Hypothalamus (tissue), 51 donors: ENCODE data around the gene BCAP31.
"Not testable (repeated sequence)": the region's sequence is repeated elsewhere in the genome, so short reads cannot be mapped to it uniquely, and the experiment has no call there.

Experiments used
- DNase-seq, 51 donors: peaks; one replicate each; lab custom pipeline; 2025; lab: John Stamatoyannopoulos, UW

Gene BCAP31

GRCh38 chrX:153696986-153697722 lies 27.0 kb downstream of the BCAP31 start:
- DNase-seq: not testable (repeated sequence)

GRCh38 chrX:153696538-153696937 lies 27.6 kb downstream of the BCAP31 start:
- DNase-seq: not testable (repeated sequence)

GRCh38 chrX:153696100-153696499 lies 28.1 kb downstream of the BCAP31 start:
- no peak for DNase-seq

- DNase-seq: no peak
These were observed 29.4 kb downstream of the BCAP31 start for GRCh38 chrX:153694687-153695270.

DNA sequence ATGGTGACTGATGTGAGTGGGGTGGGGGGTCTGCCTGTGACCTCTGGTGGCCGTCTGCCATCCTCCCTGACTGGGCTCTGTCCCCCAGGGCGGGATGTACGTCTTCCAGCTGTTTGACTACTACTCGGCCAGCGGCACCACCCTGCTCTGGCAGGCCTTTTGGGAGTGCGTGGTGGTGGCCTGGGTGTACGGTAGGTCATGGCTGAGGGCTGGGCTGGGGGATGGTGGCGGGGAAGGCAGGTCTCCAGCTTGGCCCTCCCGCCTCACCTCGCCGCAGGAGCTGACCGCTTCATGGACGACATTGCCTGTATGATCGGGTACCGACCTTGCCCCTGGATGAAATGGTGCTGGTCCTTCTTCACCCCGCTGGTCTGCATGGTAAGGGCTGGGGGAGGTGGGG lies 29.9 kb downstream of the BCAP31 start:
- not testable (repeated sequence) for DNase-seq

DNA sequence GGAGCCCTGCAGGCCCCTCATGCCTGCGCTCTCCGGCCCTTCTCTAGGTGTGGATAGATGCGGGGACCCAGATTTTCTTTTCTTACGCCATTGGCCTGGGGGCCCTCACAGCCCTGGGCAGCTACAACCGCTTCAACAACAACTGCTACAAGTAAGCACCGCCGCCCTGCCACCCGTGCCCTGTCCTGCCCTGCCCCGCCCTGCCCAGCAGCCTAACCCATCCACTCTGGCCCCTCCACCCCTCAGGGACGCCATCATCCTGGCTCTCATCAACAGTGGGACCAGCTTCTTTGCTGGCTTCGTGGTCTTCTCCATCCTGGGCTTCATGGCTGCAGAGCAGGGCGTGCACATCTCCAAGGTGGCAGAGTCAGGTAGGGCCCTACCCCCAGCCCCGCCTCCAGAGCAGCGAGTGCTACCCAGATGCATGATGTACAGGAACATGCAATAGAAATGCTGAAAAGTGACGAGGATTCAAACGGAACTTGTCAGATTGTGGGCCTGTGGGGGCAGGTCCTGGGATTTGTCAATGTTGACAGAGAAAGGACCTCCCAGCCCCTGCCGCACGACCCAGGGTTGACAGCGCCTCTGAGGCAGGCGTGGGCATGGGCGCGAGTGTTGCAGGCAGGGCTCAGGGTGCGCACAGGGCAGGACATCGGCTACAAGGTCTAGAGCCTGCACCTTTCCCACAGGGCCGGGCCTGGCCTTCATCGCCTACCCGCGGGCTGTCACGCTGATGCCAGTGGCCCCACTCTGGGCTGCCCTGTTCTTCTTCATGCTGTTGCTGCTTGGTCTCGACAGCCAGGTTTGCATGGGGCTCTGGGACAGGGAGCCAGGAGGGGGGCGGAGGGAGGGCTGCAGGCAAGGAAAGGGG lies 30.7 kb downstream of the BCAP31 start:
- no peak for DNase-seq

DNA sequence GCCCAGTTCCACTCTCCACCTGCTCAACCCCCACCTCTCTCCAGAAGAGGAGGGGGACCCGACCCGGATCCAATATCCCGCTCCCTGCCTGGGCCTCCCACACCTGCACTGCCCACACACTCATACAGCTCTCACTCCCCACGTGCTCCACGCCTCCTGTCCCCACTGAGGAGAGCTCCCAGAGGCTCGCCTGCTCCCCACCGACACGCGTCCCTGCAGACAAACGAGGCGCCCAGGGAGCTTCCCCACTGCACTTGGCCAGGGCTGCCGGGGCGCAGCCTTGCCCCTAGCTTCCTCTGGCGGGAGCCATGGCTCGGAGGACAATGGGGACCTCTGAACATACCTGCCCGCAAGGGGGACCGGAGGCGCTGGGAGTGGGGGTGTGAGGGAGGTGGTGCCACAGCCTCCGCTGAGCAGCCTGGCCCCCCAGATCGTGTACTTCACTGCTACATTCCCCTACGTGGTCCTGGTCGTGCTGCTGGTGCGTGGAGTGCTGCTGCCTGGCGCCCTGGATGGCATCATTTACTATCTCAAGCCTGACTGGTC lies 31.5 kb downstream of the BCAP31 start:
- no peak for DNase-seq

- no peak for DNase-seq
These were observed 32.2 kb downstream of the BCAP31 start for GRCh38 chrX:153692003-153692402.

DNA sequence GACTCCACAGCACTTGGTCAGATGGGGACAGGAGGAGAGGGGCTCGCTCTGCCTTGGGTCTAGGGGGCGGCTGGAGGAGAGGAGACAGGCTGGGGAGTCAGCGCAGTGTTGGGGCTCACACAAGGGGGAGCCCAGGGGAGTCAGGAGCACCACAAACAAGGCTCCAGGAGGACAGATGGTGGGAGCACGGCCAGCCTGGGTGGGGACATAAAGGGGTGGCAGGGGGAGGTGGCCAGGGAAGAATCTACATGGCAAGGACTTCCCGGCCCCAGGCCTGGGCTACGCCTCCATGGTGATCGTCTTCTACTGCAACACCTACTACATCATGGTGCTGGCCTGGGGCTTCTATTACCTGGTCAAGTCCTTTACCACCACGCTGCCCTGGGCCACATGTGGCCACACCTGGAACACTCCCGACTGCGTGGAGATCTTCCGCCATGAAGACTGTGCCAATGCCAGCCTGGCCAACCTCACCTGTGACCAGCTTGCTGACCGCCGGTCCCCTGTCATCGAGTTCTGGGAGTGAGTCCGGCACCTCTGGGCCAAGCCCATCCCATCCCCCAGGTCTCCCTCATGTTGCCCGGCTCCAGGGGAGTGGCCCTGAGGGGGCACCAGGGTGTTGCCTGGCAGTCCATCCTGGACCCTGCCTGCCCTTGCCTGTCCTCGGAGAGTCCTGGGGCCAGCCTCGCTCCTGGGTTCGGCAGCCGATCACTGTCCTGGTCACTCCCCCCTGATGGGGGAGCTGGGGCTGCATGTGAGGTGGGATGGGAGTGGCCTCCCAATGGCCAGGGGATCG lies 33.0 kb downstream of the BCAP31 start:
- DNase-seq: not testable (repeated sequence)

DNA sequence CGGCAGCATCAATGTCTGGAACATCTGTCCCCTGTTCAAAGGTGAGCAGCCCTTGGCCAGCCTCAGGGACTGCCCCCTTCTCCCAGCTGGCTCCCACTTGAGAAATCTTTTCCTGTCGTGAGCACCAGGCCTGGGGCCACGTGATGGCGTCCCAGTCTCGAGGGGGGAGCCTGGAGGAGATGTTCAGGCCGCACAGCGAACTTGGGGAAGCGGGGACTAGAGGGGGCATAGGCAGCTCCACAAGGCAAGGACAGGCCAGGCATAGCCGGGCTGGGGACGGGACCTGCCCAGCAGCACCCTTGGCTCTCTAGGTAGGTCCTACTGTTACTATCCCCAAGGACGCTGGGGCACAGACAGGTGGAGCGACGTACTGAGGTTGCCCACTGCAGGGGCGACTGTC lies 33.7 kb downstream of the BCAP31 start:
- no peak for DNase-seq

DNA sequence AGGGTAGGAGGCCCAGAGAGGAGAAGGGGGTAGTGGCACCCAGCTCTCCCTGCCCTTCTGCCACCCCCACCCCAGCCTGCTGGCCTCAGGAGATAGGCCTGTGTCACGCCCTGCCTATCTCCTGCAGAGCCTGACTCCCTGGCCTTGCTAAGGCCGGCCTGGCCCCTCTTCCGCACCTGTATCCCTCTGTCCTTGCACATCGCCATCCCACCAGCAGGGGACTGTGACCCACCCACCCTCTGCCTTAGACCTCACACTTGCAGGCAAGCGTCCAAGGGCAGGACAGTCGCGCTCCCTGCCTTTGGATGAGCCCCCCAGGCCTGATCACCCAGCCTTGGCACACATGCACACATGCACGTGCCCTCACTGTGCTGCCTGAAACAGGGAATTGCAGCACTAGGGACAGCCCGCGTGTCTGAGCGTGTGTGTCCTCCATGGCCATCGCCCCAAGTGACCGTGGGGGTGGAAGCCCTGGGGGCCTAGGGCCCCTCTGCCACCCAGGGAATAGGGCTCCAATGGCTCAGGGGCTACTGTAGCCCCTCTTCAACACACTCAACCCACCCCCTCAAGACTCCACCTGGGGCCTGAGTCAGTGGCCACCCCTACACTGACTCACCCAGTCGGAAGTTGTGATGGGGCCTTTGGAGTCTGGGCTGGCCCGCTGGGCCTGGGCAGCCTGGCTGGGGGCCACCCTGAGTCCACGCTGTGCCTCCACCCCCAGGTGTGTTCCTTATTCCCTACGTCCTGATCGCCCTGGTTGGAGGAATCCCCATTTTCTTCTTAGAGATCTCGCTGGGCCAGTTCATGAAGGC lies 34.3 kb downstream of the BCAP31 start:
- no peak for DNase-seq

DNA sequence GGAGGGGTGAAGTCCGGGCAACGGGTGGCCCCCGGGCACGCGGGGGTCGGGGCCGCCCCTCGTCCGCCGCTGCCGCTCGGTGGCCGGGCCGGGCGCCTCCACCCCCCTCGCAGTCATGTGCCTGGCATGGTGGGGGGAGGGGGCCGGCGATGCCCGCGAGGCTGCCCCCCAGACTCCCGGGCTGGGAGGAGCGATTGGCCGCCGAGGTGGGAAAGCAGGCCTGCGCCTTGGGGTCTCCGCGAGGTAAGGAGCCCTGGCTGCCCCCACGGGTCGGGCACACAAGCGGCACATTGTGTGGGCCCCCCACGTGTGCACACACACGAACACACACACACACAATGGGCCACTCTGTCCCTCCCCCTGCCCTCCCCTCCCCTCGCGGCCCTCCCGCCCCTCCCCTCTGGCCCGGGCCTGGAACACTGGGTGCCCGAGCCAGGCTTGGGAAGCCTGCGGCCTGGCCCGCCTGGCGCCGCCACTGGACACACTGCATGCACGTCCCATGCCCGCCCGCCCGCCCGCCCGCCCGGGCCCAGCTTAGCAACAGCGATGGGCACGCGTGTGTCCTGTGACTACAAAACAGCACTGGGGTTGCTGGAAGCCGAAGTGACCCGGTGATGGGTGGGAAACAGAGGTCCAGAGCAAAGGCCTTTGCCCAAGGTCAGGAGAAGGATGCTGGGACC lies 35.1 kb downstream of the BCAP31 start:
- DNase-seq: peak in 46 of 51 donors; percentile 6 to 81 (median 57)

DNA sequence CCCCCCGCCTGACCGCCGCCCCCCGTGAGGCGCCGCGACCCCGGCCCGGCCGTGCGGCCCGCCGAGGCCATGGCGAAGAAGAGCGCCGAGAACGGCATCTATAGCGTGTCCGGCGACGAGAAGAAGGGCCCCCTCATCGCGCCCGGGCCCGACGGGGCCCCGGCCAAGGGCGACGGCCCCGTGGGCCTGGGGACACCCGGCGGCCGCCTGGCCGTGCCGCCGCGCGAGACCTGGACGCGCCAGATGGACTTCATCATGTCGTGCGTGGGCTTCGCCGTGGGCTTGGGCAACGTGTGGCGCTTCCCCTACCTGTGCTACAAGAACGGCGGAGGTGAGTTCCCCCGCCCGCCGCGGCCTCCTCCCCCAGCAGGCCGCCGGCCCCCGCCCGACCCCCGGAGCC lies 35.7 kb downstream of the BCAP31 start:
- DNase-seq: no peak

GRCh38 chrX:153688071-153688470 lies 36.1 kb downstream of the BCAP31 start:
- DNase-seq: no peak

DNA sequence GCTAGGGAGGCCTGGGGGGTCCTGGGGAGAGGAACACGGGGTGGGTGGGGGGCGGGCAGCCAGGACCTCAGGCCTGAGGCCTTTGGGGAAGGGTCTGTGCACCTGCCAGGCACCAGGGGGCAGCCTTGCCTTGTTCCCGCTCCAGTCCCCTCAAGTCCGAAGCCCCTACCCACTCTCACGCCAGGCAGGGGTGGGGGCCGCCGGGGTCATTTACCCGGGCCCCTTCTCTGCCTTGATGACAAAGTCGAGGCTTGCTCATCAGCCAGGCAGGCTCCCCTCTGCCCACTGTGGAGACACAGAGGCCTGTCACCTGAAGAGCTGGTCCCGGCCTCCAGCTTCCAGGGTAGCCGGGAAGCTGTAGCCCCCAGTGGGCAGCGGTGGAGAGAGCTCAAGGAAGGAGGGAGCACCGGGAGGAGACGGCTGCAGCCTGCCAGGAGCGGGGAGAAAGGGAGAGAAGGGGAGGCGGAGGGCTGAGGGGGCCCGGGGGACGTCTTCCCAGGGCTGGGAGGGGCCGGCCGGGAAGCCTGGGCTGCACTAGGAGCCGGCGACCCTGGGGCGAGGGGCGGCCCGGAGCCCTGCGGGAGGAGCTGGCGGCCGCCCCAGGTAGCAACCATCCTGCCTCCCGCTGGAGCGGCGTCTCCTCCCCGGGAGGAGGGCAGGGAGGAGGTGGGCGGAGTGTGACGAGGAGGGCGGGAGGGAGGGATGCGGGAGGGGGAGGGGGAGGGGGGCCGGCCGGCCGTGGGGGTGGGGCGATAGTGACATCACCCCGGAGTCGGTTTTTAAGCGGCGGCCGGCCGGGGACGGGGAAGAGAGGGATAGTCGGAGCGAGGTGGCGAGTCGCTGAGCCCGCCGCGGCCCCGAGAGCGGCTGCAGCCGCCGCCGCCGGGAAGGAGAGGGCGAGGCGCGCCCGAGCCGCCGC lies 36.8 kb downstream of the BCAP31 start, which contains the start of gene SLC6A8:
Gene SLC6A8 (plus strand): TSS at position 806 of the 919 bp plus-strand sequence. CDS start 649 bp downstream, outside the sequence.
- peak in 50 of 51 donors; percentile 3 to 85 (median 58) for DNase-seq

GRCh38 chrX:153686711-153687110 lies 37.5 kb downstream of the BCAP31 start:
- no peak for DNase-seq
